GM23338 (cell line): ENCODE results near the gene HCST.

Experiments
- CTCF ChIP-seq, 2 experiments: fragments of 200-600 bp in 1 of 2; sonication (generic) in 1 of 2; conservative IDR thresholded peaks; 2 replicates each; pipeline versions ENCODE4 v1.5.1 to v1.6.1; 2016 to 2017; ENCODE audit warnings: antibody characterized with exemption in 2 of 2, low read depth in 2 of 2, mild to moderate bottlenecking in 2 of 2, moderate library complexity in 1 of 2
- EZH2 ChIP-seq: fragments of 200-600 bp; sonication (generic); IDR thresholded peaks from one replicate; pipeline ENCODE4 v1.8.0; 2017; ENCODE audit warnings: antibody characterized with exemption, mild to moderate bottlenecking, low read depth; ENCODE audit not compliant: unreplicated experiment
- EZH2phosphoT487 ChIP-seq: fragments of 200-600 bp; sonication (generic); IDR thresholded peaks from one replicate; pipeline ENCODE4 v1.8.1; 2018; ENCODE audit warnings: antibody characterized with exemption; ENCODE audit not compliant: unreplicated experiment
- JUNB ChIP-seq: IDR thresholded peaks from one replicate; pipeline ENCODE4 v1.6.1; 2016; ENCODE audit warnings: antibody characterized with exemption; ENCODE audit not compliant: unreplicated experiment
- NANOG ChIP-seq: IDR thresholded peaks from 2 replicates; pipeline ENCODE4 v1.6.1; 2016; ENCODE audit warnings: antibody characterized with exemption, borderline replicate concordance
- POLR2AphosphoS5 ChIP-seq: IDR thresholded peaks from 2 replicates; pipeline ENCODE4 v1.6.1; 2016; ENCODE audit warnings: antibody characterized with exemption, low read depth
- ZNF462 ChIP-seq: fragments of 250-450 bp; sonication (Bioruptor Pico); IDR thresholded peaks from 2 replicates; pipeline ENCODE4 v1.5.0; 2020; ENCODE audit warnings: mild to moderate bottlenecking, moderate library complexity

GRCh38 chr19:35911790-35912189 lies 9.5 kb downstream of the HCST start:
- TF ChIP-seq NANOG (no peak), JUNB (no peak), CTCF (conservative IDR thresholded peaks at IDR 0.05; ENCODE audit: low read depth in 2 of 2) (no peak), EZH2phosphoT487 (no peak), ZNF462 (CRISPR knock-in tag) (no peak), EZH2 (no peak), POLR2AphosphoS5 (no peak)
